ENCODE data around the gene ZIC1.

ZIC1 gene

DNA sequence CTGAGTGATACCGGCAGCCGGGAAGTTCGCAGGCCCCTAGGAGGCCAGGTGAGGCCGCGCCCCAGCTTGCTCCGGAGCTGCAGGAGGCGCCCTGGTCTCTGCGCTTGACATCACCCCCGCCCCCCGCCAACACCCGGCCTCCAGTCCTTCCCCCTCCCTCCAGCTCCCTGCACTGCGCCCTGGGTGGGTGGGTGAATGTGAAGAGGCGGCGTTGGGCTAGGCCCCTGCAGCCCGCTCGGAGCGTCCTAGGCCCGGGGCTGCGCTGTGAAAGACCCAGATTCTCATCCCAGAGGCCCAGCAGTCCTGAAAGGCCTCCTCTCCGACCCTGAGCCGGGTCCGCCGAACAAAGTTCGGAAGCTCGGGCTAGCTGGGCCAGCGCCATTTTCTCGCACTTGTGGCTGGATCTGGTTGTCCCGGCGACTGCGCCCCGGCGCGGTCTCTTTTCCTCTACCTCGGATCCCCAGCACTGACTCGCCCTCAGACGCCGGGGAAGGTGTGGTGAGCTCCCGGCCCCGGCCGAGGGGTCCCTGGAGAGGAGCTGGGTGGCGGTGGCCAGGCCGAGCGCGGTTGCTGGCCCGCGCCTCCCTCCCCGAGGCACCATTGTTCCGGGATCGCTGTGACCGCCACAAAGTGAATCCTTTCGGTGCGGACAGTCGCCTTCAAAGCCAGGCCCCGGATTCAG is 15.8 kb upstream of the ZIC1 start:
- Mint-ChIP-seq H3K27me3 (ENCODE audit: low read depth) (peaks cover 99% of the 10 kb centered on the region), H3K36me3 (ENCODE audit: low read depth) (no peaks in the 10 kb centered on the region), H3K27ac (peak overlapping the region; percentile 98 to 99 (median 98)), H3K9me3 (peaks cover 2% of the 10 kb centered on the region), H3K4me3 (peak overlapping the region; percentile 89 to 94 (median 91)), H3K4me1 (peaks cover 64% of the 10 kb centered on the region)
- TF ChIP-seq, protein P1, sequence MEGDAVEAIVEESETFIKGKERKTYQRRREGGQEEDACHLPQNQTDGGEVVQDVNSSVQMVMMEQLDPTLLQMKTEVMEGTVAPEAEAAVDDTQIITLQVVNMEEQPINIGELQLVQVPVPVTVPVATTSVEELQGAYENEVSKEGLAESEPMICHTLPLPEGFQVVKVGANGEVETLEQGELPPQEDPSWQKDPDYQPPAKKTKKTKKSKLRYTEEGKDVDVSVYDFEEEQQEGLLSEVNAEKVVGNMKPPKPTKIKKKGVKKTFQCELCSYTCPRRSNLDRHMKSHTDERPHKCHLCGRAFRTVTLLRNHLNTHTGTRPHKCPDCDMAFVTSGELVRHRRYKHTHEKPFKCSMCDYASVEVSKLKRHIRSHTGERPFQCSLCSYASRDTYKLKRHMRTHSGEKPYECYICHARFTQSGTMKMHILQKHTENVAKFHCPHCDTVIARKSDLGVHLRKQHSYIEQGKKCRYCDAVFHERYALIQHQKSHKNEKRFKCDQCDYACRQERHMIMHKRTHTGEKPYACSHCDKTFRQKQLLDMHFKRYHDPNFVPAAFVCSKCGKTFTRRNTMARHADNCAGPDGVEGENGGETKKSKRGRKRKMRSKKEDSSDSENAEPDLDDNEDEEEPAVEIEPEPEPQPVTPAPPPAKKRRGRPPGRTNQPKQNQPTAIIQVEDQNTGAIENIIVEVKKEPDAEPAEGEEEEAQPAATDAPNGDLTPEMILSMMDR (IDR thresholded peaks at IDR 0.05; ENCODE audit: unreplicated experiment in 3 of 3): no peak

DNA sequence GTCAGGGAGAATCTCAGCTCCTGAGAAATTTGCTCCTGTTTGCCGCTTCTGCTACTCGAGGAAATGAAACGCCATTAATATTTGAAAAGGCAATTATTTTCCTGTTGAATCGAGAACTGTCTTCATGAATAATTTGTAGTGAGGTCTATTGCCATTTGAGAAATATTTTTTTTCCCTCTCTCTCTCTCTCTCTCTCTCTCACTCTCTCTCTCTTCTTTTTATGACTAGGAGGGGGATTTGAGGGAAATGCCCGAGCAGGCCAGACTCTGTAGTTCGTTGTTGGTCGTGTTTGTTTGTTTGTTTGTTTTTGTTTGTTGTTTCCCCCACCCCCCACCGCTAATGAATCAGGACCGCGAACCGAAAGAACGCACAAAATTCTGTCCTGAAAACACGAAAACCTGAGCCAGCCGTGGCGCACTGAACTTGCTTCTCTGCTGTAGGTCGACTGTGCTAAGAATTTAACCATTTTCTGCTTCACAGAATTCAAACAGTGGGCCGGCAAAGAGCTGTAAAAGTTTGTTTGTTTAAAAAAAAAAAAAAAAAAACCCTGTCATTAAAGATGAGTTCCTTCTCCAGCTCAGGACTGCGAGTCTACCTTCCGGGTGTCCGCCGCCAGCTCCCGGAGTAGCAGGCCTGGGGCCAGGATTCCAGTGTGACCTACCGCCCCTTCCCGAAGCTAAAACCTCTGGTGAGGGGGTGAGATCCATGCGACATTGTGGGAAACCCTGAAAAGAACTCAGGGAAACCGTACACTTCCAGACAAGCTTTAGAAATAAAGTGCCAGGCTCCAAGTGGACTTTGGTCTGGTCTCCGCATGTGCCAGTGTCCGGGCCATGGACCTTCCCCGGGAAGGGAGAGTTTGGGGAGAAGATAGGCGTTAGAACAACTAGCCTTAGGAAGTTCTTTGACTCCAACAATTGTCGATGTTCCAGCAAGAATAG is 15.0 kb upstream of the ZIC1 start:
- Mint-ChIP-seq H3K27ac (peak overlapping the region; percentile 98 to 99 (median 98)), H3K4me1 (peaks cover 64% of the 10 kb centered on the region), H3K4me3 (peak overlapping the region; percentile 89 to 94 (median 91)), H3K27me3 (ENCODE audit: low read depth) (peaks cover 99% of the 10 kb centered on the region), H3K9me3 (peaks cover 2% of the 10 kb centered on the region), H3K36me3 (ENCODE audit: low read depth) (no peaks in the 10 kb centered on the region)
- TF ChIP-seq, protein P1 (IDR thresholded peaks at IDR 0.05; ENCODE audit: unreplicated experiment in 3 of 3): no peak

- H3K9me3 Mint-ChIP-seq: peaks cover 2% of the 10 kb centered on the region
- peak overlapping the region; percentile 89 to 94 (median 91) for H3K4me3 Mint-ChIP-seq
- peak overlapping the region; percentile 98 to 99 (median 98) for H3K27ac Mint-ChIP-seq
- H3K36me3 Mint-ChIP-seq (ENCODE audit: low read depth): no peaks in the 10 kb centered on the region
- peaks cover 99% of the 10 kb centered on the region for H3K27me3 Mint-ChIP-seq (ENCODE audit: low read depth)
- TF ChIP-seq, protein P1 (IDR thresholded peaks at IDR 0.05; ENCODE audit: unreplicated experiment in 3 of 3): no peak
- H3K4me1 Mint-ChIP-seq: peaks cover 59% of the 10 kb centered on the region
Observed at GRCh38 chr3:147394884-147395225, 14.3 kb upstream of the ZIC1 start.

DNA sequence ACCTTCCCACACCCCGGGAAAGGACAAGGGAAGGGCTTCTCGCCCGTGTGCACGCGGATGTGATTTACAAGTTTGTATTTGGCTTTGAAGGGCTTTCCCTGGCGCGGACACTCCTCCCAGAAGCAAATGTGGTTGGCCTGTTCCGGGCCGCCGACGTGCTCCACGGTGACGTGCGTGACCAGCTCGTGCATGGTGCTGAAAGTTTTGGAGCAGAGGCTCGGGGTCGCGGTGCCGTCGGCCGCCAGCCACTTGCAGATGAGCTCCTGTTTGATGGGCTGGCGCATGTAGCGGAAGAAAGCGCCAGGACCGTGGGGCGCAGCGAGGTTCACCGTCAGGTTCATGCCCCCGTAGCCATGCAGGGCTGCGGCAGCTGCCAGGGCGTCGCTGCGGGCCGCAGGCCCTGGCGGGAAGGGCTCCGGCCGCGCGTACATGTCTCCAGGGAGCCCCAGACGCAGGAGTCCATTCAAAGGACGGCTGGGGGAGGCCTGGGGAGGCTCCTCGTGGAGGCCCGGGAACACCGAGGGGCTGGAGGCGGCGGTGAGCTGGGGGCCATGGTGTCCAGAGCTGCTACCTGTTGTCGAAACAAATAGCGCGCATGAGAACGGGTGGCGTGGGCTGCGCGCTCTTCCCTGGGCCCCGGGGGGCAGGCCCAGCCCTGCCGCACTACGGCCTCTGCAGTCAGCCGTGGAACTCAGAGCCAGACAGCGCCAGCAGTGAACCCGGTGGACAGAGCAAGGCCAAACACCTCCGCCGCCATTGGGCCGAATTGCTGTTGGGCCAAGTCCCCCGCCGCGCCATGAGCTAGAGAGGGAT is 13.1 kb upstream of the ZIC1 start:
- Mint-ChIP-seq H3K4me3 (peak overlapping the region; percentile 89 to 94 (median 91)), H3K27me3 (ENCODE audit: low read depth) (peaks cover 99% of the 10 kb centered on the region), H3K9me3 (peaks cover 2% of the 10 kb centered on the region), H3K4me1 (peaks cover 62% of the 10 kb centered on the region), H3K27ac (peak overlapping the region; percentile 98 to 99 (median 99)), H3K36me3 (ENCODE audit: low read depth) (no peaks in the 10 kb centered on the region)
- TF ChIP-seq, protein P1 (IDR thresholded peaks at IDR 0.05; ENCODE audit: unreplicated experiment in 3 of 3): no peak

GRCh38 chr3:147396712-147397046 is 12.5 kb upstream of the ZIC1 start:
- TF ChIP-seq, protein P1 (IDR thresholded peaks at IDR 0.05; ENCODE audit: unreplicated experiment in 3 of 3): no peak
- Mint-ChIP-seq H3K27ac (peak overlapping the region; percentile 93 to 99 (median 98)), H3K9me3 (peaks cover 2% of the 10 kb centered on the region), H3K36me3 (ENCODE audit: low read depth) (no peaks in the 10 kb centered on the region), H3K4me3 (peak overlapping the region; percentile 85 to 88 (median 86)), H3K4me1 (peaks cover 61% of the 10 kb centered on the region), H3K27me3 (ENCODE audit: low read depth) (peaks cover 99% of the 10 kb centered on the region)
